HEK293 (cell line): Measurements from ENCODE around the gene WDR7.

ENCODE experiments used
- HOXA7 ChIP-seq: sonication (generic); formaldehyde crosslinking; IDR thresholded peaks from 2 replicates; pipeline ENCODE4 v1.8.1; 2022; ENCODE audit warnings: missing genetic modification reagents, borderline replicate concordance
- KLF8 ChIP-seq: fragments of 450-650 bp; formaldehyde crosslinking; IDR thresholded peaks from 2 replicates; pipeline ENCODE4 v1.5.1; 2016; ENCODE audit warnings: missing biosample characterization, missing genetic modification characterization
- ZNF121 ChIP-seq: fragments of 450-650 bp; formaldehyde crosslinking; IDR thresholded peaks from 2 replicates; pipeline ENCODE4 v1.5.1; 2016; ENCODE audit warnings: missing biosample characterization, missing genetic modification characterization
- ZNF133 ChIP-seq: fragments of 450-650 bp; formaldehyde crosslinking; IDR thresholded peaks from 2 replicates; pipeline ENCODE4 v1.5.1; 2016; ENCODE audit warnings: missing biosample characterization, missing genetic modification characterization
- ZNF184 ChIP-seq: fragments of 450-650 bp; IDR thresholded peaks from 2 replicates; pipeline ENCODE4 v1.5.1; 2018; ENCODE audit warnings: missing biosample characterization, mild to moderate bottlenecking, missing genetic modification characterization
- ZNF549 ChIP-seq: fragments of 450-650 bp; IDR thresholded peaks from 2 replicates; pipeline ENCODE4 v1.5.1; 2018; ENCODE audit warnings: missing biosample characterization, missing genetic modification characterization, mild to moderate bottlenecking, inconsistent platforms, moderate library complexity
- TF ChIP-seq, protein P1 (sequence below): fragments of 450-650 bp; formaldehyde crosslinking; IDR thresholded peaks from 2 replicates; pipeline ENCODE4 v1.5.1; 2016; ENCODE audit warnings: missing biosample characterization, missing genetic modification characterization
- TF ChIP-seq, protein P2 (sequence below): fragments of 450-650 bp; formaldehyde crosslinking; IDR thresholded peaks from 2 replicates; pipeline ENCODE4 v1.5.1; 2017; ENCODE audit warnings: missing biosample characterization, missing genetic modification characterization
- TF ChIP-seq, protein P3 (sequence below): fragments of 450-650 bp; formaldehyde crosslinking; IDR thresholded peaks from 2 replicates; pipeline ENCODE4 v1.5.1; 2016; ENCODE audit warnings: missing biosample characterization, missing genetic modification characterization
- TF ChIP-seq, protein P4 (sequence below): fragments of 450-650 bp; formaldehyde crosslinking; IDR thresholded peaks from 2 replicates; pipeline ENCODE4 v1.5.1; 2016; ENCODE audit warnings: missing biosample characterization, missing genetic modification characterization

DNA sequence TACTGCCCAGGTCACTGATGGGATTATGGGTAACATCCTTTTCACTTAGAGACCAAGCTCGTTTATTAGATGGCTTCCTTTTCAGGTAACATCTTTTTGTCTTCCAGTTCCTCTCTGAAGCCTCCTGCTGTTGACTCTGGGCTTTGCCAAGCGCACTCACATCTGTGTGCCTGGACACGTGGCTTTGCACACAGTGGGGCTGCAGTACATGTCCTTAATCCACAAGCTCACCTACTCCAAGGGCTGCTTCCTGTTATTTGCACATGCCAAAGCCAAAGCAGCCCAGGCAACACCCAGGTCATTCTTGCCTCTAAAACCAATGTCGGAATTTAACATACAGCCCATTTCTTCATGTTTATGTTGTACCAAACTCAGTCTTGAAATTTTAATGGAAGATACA lies 371.6 kb downstream of the WDR7 start:
- TF ChIP-seq, protein P1, sequence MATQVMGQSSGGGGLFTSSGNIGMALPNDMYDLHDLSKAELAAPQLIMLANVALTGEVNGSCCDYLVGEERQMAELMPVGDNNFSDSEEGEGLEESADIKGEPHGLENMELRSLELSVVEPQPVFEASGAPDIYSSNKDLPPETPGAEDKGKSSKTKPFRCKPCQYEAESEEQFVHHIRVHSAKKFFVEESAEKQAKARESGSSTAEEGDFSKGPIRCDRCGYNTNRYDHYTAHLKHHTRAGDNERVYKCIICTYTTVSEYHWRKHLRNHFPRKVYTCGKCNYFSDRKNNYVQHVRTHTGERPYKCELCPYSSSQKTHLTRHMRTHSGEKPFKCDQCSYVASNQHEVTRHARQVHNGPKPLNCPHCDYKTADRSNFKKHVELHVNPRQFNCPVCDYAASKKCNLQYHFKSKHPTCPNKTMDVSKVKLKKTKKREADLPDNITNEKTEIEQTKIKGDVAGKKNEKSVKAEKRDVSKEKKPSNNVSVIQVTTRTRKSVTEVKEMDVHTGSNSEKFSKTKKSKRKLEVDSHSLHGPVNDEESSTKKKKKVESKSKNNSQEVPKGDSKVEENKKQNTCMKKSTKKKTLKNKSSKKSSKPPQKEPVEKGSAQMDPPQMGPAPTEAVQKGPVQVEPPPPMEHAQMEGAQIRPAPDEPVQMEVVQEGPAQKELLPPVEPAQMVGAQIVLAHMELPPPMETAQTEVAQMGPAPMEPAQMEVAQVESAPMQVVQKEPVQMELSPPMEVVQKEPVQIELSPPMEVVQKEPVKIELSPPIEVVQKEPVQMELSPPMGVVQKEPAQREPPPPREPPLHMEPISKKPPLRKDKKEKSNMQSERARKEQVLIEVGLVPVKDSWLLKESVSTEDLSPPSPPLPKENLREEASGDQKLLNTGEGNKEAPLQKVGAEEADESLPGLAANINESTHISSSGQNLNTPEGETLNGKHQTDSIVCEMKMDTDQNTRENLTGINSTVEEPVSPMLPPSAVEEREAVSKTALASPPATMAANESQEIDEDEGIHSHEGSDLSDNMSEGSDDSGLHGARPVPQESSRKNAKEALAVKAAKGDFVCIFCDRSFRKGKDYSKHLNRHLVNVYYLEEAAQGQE, result no peak
- TF ChIP-seq, protein P2, sequence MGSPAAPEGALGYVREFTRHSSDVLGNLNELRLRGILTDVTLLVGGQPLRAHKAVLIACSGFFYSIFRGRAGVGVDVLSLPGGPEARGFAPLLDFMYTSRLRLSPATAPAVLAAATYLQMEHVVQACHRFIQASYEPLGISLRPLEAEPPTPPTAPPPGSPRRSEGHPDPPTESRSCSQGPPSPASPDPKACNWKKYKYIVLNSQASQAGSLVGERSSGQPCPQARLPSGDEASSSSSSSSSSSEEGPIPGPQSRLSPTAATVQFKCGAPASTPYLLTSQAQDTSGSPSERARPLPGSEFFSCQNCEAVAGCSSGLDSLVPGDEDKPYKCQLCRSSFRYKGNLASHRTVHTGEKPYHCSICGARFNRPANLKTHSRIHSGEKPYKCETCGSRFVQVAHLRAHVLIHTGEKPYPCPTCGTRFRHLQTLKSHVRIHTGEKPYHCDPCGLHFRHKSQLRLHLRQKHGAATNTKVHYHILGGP (tag by site-specific recombination), result no peak
- TF ChIP-seq ZNF133 (tag by site-specific recombination) (no peak), KLF8 (no peak), ZNF184 (tag by site-specific recombination) (no peak), HOXA7 (CRISPR knock-in tag) (no peak), ZNF549 (no peak), ZNF121 (no peak)
- TF ChIP-seq, protein P3, sequence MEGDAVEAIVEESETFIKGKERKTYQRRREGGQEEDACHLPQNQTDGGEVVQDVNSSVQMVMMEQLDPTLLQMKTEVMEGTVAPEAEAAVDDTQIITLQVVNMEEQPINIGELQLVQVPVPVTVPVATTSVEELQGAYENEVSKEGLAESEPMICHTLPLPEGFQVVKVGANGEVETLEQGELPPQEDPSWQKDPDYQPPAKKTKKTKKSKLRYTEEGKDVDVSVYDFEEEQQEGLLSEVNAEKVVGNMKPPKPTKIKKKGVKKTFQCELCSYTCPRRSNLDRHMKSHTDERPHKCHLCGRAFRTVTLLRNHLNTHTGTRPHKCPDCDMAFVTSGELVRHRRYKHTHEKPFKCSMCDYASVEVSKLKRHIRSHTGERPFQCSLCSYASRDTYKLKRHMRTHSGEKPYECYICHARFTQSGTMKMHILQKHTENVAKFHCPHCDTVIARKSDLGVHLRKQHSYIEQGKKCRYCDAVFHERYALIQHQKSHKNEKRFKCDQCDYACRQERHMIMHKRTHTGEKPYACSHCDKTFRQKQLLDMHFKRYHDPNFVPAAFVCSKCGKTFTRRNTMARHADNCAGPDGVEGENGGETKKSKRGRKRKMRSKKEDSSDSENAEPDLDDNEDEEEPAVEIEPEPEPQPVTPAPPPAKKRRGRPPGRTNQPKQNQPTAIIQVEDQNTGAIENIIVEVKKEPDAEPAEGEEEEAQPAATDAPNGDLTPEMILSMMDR (tag by site-specific recombination), result no peak
- TF ChIP-seq, protein P4, sequence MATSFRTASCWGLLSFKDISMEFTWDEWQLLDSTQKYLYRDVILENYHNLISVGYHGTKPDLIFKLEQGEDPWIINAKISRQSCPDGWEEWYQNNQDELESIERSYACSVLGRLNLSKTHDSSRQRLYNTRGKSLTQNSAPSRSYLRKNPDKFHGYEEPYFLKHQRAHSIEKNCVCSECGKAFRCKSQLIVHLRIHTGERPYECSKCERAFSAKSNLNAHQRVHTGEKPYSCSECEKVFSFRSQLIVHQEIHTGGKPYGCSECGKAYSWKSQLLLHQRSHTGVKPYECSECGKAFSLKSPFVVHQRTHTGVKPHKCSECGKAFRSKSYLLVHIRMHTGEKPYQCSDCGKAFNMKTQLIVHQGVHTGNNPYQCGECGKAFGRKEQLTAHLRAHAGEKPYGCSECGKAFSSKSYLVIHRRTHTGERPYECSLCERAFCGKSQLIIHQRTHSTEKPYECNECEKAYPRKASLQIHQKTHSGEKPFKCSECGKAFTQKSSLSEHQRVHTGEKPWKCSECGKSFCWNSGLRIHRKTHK (tag by site-specific recombination), result no peak
